Coronary artery (tissue), 2 donors: ENCODE results near the gene SLMAP.

Experiments used
- DNase-seq: peaks from one replicate; pipeline ENCODE4 v3.0.0-alpha.2; 2017; ENCODE audit warnings: low spot score
- H3K27ac ChIP-seq, 2 donors: fragments of 200-600 bp; sonication (generic); one replicate each; pipeline ENCODE4 v1.5.1; 2016 to 2019
- H3K4me3 ChIP-seq: fragments of 200-600 bp; sonication (generic); 2 replicates; pipeline ENCODE4 v1.5.1; 2016; ENCODE audit warnings: mild to moderate bottlenecking, moderate library complexity
- CTCF ChIP-seq: fragments of 200-600 bp; sonication (generic); IDR thresholded peaks from one replicate; pipeline ENCODE4 v1.5.1; 2019; ENCODE audit warnings: antibody characterized with exemption

The SLMAP gene

GRCh38 chr3:57718118-57718517, 38.0 kb upstream of the SLMAP start:
- no peak for DNase-seq
- H3K4me3 ChIP-seq = no peak overlapping the region
- no peak for TF ChIP-seq CTCF
- H3K27ac ChIP-seq = no peak overlapping the region

GRCh38 chr3:57726397-57726796, 29.7 kb upstream of the SLMAP start:
- TF ChIP-seq CTCF = no peak
- DNase-seq = no peak
- H3K4me3 ChIP-seq = no peak overlapping the region
- H3K27ac ChIP-seq = no peak overlapping the region

GRCh38 chr3:57727106-57727505, 29.0 kb upstream of the SLMAP start:
- no peak for TF ChIP-seq CTCF
- Histone ChIP-seq H3K27ac (no peak overlapping the region), H3K4me3 (no peak overlapping the region)
- no peak for DNase-seq

- no peak overlapping the region for H3K4me3 ChIP-seq
- H3K27ac ChIP-seq = no peak overlapping the region
- TF ChIP-seq CTCF = no peak
- no peak for DNase-seq
Measured at GRCh38 chr3:57729334-57730045, 26.6 kb upstream of the SLMAP start.

GRCh38 chr3:57730682-57731081, 25.4 kb upstream of the SLMAP start:
- H3K27ac ChIP-seq = no peak overlapping the region
- no peak overlapping the region for H3K4me3 ChIP-seq
- DNase-seq = no peak
- no peak for TF ChIP-seq CTCF

- DNase-seq = no peak
- no peak for TF ChIP-seq CTCF
Measured at GRCh38 chr3:57731311-57731710, 24.8 kb upstream of the SLMAP start.

GRCh38 chr3:57733790-57734189, 22.3 kb upstream of the SLMAP start:
- DNase-seq = no peak
- Histone ChIP-seq H3K4me3 (no peak overlapping the region), H3K27ac (no peak overlapping the region)
- TF ChIP-seq CTCF = no peak

More at GRCh38 chr3:57731311-57731710, 24.8 kb upstream of the SLMAP start:
- Histone ChIP-seq H3K27ac (no peak overlapping the region), H3K4me3 (no peak overlapping the region)
